Fibroblast of lung (primary cell): ENCODE data around the gene DNMT3A.

Source experiments
- EZH2 ChIP-seq: IDR thresholded peaks from 2 replicates; pipeline ENCODE4 v1.5.1; 2012; ENCODE audit warnings: low read length, control low read depth, mild to moderate bottlenecking; ENCODE audit errors: missing control alignments
- TF ChIP-seq, protein P1 (sequence below), 2 donors: IDR thresholded peaks in 1 of 2; conservative IDR thresholded peaks in 1 of 2; 1 replicate in 1 of 2; 2 replicates in 1 of 2; pipeline ENCODE4 v1.5.1; 2011 to 2012; ENCODE audit warnings: low read length in 2 of 2, control low read depth in 1 of 2, inconsistent platforms in 1 of 2, low read depth in 1 of 2, mild to moderate bottlenecking in 1 of 2

DNA sequence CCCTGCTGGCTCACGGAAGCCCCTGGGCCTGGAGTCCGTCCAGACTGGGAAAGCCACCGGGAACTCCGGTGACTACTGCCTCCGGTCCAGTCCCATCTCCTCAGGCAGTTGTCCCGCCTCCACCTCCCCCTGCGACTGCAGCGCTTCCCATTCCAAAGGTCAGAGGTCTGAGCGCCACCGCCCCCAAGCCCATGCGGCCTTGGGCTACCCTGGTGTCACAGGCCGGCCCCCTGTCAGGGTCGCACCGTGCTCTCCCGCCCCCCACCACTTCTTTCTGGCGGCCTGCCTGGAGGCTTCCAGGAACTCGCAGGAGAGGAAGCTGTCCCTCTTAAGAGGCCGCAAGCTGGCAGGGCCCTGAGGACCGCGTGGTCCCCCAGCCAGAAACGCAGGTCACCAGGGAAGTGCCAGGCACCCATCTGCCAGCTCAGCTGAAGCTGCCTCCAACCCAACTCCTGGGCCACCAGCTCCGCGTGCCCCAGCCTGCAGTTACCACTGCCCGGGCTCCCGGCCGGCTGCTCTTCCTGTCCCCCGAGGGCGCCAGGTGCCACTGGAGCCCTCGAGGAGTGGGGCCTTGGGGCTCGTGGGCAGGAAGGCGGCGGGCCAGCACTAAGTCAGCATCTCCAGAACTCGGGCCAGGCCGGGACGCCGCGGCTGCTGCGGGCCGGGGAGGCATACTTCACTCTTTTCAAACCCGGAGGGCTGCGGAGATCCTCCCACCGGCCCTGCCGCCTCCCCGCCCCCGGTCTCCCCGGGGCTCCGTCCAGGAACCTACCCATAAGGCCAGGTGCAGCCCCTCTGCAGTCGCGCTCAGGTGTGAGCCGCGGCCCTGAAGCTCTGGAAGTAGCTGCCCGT is 90.1 kb downstream of the DNMT3A start:
- TF ChIP-seq, protein P1, sequence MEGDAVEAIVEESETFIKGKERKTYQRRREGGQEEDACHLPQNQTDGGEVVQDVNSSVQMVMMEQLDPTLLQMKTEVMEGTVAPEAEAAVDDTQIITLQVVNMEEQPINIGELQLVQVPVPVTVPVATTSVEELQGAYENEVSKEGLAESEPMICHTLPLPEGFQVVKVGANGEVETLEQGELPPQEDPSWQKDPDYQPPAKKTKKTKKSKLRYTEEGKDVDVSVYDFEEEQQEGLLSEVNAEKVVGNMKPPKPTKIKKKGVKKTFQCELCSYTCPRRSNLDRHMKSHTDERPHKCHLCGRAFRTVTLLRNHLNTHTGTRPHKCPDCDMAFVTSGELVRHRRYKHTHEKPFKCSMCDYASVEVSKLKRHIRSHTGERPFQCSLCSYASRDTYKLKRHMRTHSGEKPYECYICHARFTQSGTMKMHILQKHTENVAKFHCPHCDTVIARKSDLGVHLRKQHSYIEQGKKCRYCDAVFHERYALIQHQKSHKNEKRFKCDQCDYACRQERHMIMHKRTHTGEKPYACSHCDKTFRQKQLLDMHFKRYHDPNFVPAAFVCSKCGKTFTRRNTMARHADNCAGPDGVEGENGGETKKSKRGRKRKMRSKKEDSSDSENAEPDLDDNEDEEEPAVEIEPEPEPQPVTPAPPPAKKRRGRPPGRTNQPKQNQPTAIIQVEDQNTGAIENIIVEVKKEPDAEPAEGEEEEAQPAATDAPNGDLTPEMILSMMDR (conservative IDR thresholded peaks at IDR 0.05 in 1 of 2, IDR thresholded peaks at IDR 0.05 in 1 of 2; ENCODE audit: low read depth in 1 of 2, low read length in 2 of 2) = no peak
- TF ChIP-seq EZH2 = no peak
